ES-I3 (cell line): ENCODE data around the gene PMEPA1.

Source experiments
- H3K36me3 ChIP-seq: 2 replicates; pipeline ENCODE4 v1.6.1; 2013; ENCODE audit warnings: mild to moderate bottlenecking, low read length, control low read depth, moderate library complexity; ENCODE audit not compliant: insufficient read depth
- H3K4me1 ChIP-seq: 2 replicates; pipeline ENCODE4 v1.6.1; 2013; ENCODE audit warnings: mild to moderate bottlenecking, control low read depth, low read length; ENCODE audit not compliant: insufficient read depth
- H3K9ac ChIP-seq: 2 replicates; pipeline ENCODE4 v1.6.1; 2013; ENCODE audit warnings: low read depth, mild to moderate bottlenecking, low read length, moderate library complexity
- H3K9me3 ChIP-seq: 2 replicates; pipeline ENCODE4 v1.6.1; 2013; ENCODE audit warnings: mild to moderate bottlenecking, low read length, moderate library complexity; ENCODE audit not compliant: control insufficient read depth, insufficient read depth

The PMEPA1 gene

DNA sequence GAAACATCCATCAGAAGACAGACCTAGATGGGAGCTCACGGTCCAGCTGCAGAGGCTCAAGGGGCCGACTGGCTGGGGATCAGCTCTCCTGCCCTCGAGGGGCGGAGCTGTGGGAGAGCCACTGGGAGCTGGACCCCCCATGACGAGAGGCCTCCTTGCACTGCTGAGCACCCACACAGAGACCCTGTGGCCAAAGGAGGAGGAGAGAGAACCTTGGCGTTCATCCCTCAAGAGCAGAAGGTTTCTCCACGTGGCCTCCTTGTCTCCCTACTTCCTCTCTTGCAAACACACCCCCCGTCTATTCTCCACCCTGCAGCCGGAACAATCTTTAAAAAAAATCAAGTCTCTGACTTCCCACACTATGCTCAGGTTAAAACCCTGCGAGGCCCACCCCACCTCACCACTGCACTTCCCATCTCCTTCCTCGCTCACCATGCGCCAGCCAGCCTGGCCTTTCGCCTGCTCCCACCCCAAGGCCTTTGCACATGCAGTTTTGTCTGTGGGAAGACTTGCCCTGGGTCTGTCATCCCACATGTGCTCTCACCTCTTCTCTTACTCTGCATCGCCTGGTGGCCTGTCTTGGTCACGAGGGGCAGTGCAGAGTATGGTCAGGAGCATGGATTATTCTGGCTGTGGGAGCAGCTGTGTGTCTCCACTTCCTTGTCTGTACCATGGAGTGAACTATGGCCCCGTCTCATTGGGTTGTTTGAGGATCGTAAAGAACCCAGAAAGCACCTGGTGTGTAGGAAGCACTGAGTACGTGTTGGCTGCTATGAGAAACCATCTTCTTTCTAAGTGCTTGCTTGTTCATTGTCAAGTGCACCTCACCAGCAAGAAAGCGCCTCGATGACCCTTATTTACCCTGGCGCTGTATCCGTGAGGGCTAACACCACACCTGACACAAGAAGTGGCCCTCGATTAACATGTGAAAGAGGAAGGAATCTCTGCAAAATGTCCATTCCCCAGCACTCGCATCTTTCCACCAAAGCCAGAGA lies 32.9 kb downstream of the PMEPA1 start:
- no peak overlapping the region for H3K9ac ChIP-seq
- no peaks in the 10 kb centered on the region for H3K9me3 ChIP-seq
- no peaks in the 10 kb centered on the region for H3K36me3 ChIP-seq
- H3K4me1 ChIP-seq, result peaks cover 29% of the 10 kb centered on the region

DNA sequence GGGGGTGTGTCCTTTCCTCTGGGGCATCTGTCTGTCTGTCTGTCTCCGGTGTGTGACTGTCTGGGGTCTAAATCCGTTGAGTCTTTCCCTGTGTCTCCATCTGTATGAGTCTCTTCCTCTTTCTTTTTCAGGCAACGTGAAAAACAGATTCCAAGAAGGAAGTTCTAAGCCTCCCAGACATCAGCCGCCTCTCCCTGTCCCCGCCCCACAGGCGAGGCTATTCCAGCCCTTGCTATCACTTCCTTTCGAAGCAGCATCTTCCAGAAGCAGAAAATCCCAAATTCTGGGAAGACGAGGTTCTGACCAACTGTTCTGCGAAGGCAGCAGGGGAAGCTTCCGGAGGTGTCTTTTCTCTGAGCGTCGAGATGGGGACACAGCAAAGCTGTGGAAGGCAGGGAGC lies 34.0 kb downstream of the PMEPA1 start:
- Histone ChIP-seq H3K9ac (no peak overlapping the region), H3K4me1 (peaks cover 32% of the 10 kb centered on the region), H3K9me3 (no peaks in the 10 kb centered on the region), H3K36me3 (no peaks in the 10 kb centered on the region)

GRCh38 chr20:57672953-57673575 lies 36.8 kb downstream of the PMEPA1 start:
- H3K9me3 ChIP-seq, result no peaks in the 10 kb centered on the region
- no peaks in the 10 kb centered on the region for H3K36me3 ChIP-seq
- H3K9ac ChIP-seq, result no peak overlapping the region
- peaks cover 19% of the 10 kb centered on the region for H3K4me1 ChIP-seq

- Histone ChIP-seq H3K4me1 (peaks cover 12% of the 10 kb centered on the region), H3K9ac (no peak overlapping the region), H3K9me3 (no peaks in the 10 kb centered on the region), H3K36me3 (no peaks in the 10 kb centered on the region)
Measured at GRCh38 chr20:57672164-57672563, 37.7 kb downstream of the PMEPA1 start.

DNA sequence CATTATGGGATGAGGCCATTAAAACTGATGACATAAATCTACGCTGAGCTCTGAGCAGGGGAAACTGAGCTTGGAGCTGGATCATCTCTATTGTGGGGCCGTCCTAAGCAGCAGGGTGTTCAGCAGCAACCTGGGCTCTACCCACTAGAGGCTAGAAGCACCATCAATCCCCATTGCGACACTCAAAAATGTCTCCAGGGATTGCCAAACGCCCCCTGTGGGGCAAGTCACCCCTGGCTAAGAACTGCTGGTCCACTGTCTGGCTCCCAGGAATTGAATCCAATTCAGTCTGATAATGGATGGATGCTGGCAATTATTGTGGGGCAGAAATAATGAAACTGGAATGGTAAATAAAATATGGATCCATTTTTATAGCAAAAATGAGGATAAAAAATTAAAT lies 38.2 kb downstream of the PMEPA1 start:
- no peaks in the 10 kb centered on the region; the same call in none of the 2 replicates for H3K36me3 ChIP-seq
- H3K4me1 ChIP-seq, result peaks cover 9% of the 10 kb centered on the region
- H3K9me3 ChIP-seq, result no peaks in the 10 kb centered on the region
- no peak overlapping the region for H3K9ac ChIP-seq

- Histone ChIP-seq H3K4me1 (peaks cover 9% of the 10 kb centered on the region), H3K9me3 (no peaks in the 10 kb centered on the region), H3K36me3 (no peaks in the 10 kb centered on the region; the same call in none of the 2 replicates), H3K9ac (no peak overlapping the region)
Measured at GRCh38 chr20:57671072-57671391, 38.8 kb downstream of the PMEPA1 start.

- no peaks in the 10 kb centered on the region; the same call in none of the 2 replicates for H3K36me3 ChIP-seq
- H3K4me1 ChIP-seq, result peaks cover 9% of the 10 kb centered on the region
- no peak overlapping the region for H3K9ac ChIP-seq
Measured at GRCh38 chr20:57670288-57671071, 39.3 kb downstream of the PMEPA1 start.

GRCh38 chr20:57669632-57670031 lies 40.2 kb downstream of the PMEPA1 start:
- Histone ChIP-seq H3K4me1 (peaks cover 9% of the 10 kb centered on the region), H3K9me3 (no peaks in the 10 kb centered on the region), H3K9ac (no peak overlapping the region), H3K36me3 (no peaks in the 10 kb centered on the region; the same call in none of the 2 replicates)

More at GRCh38 chr20:57670288-57671071, 39.3 kb downstream of the PMEPA1 start:
- H3K9me3 ChIP-seq, result no peaks in the 10 kb centered on the region

- peaks cover 9% of the 10 kb centered on the region for H3K4me1 ChIP-seq
Measured at GRCh38 chr20:57667924-57668782, 41.7 kb downstream of the PMEPA1 start.

DNA sequence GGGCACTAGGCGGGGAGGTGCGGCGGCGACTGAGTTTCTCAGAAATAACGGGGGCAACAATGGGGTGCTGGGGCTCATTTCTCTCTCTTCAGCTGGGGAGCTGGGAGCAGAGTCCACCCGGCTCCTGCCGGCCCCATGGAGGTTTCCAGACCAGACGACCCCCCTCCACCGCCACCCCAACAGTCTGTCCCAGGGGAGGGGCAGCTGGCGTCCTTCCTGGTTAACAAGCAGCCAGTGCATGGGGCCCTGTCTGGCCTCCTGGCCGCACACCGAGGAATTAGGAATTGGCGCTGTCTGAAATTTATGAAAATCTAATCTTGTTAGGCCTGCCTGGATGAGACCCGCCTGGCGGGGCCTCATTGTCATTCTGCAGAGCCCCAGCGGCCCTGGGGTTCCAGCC lies 42.4 kb downstream of the PMEPA1 start:
- H3K4me1 ChIP-seq, result peaks cover 9% of the 10 kb centered on the region
- H3K9me3 ChIP-seq, result no peaks in the 10 kb centered on the region
- H3K36me3 ChIP-seq, result no peaks in the 10 kb centered on the region; the same call in none of the 2 replicates
- H3K9ac ChIP-seq, result no peak overlapping the region

More at GRCh38 chr20:57667924-57668782, 41.7 kb downstream of the PMEPA1 start:
- H3K9ac ChIP-seq, result no peak overlapping the region
- H3K9me3 ChIP-seq, result no peaks in the 10 kb centered on the region
- no peaks in the 10 kb centered on the region; the same call in none of the 2 replicates for H3K36me3 ChIP-seq

GRCh38 chr20:57666834-57667157 lies 43.0 kb downstream of the PMEPA1 start:
- Histone ChIP-seq H3K4me1 (peaks cover 9% of the 10 kb centered on the region), H3K9me3 (no peaks in the 10 kb centered on the region), H3K36me3 (no peaks in the 10 kb centered on the region; the same call in none of the 2 replicates), H3K9ac (no peak overlapping the region)

DNA sequence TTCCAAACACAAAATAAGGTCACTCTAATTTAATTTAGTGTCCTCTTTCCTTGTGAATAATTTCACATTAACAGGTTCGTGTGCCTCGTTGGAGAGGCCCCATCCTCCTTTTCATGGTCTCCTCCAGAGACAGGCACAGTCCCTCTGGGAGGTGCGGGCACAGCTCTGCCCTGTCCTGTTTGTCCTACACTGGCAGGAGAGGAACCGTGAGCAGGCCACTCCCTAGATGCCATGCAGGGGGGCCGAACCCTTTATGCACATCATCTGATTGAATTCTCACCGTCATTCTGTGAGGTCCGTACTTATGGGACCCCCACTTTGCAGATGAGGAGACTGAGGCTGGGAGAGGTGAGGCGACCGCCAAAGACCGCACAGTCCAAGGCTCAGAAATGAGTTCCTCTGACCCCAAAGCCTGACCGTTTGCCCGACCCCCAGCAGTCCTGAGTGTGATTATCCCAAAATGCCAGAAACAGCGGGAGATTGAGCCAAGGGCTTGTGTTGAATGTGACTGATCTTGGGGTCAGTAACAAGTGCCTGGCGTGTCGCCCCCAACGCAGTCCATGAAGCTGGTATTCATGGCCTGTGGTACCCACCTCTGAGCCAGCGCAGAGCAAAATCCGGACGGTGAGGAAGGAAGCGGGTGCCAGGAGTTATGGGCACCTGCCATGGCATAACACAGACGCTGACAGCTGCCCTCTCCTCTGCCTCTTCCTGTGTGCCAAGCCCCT lies 43.5 kb downstream of the PMEPA1 start:
- H3K9ac ChIP-seq, result no peak overlapping the region
- no peaks in the 10 kb centered on the region for H3K9me3 ChIP-seq
- no peaks in the 10 kb centered on the region; the same call in none of the 2 replicates for H3K36me3 ChIP-seq
- H3K4me1 ChIP-seq, result peaks cover 9% of the 10 kb centered on the region

DNA sequence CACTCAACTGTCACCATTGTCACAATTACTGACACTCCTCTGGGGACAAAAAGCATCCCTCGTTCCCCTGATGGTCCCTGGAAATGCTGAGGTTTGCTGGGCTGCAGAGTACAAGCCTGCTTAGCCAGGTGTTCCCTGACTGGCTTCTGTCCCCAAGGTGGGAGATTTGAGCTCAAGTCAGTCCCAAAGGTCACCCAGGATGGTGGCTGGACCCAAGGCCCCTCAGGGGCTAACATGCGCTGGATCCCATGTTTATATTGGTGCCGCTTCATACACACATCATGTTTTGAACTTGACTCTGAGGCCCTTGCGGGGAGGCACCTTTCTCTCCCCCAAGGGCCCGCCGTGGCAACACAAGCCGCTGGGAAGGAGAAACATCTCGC lies 44.2 kb downstream of the PMEPA1 start:
- Histone ChIP-seq H3K9ac (no peak overlapping the region), H3K36me3 (no peaks in the 10 kb centered on the region; the same call in none of the 2 replicates), H3K9me3 (no peaks in the 10 kb centered on the region), H3K4me1 (peaks cover 5% of the 10 kb centered on the region)
